HG03280 (cell line): ENCODE results near the gene PDE11A.

Experiments used
- ATAC-seq: cut with Tn5 transposase; IDR thresholded peaks from one replicate; pipeline ENCODE4 v1.9.1; 2021; ENCODE audit warnings: mild to moderate bottlenecking, moderate library complexity; ENCODE audit not compliant: unreplicated experiment

PDE11A gene

DNA sequence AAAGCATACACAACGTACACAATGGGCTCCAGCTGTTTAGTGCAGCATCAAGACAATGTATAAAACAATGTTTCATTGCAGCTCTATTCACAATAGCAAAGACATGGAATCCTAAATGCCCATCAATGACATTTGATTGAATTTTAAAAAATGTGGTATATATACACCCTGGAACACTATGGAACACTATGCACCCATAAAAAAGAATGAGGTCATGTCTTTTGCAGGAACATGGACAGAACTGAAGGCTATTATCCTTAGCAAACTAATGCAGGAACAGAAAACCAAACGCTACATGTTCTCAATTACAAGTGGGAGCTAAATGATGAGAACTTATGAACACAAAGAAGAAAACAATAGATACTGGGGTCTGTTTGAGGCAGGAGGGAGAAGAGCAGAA, 364.5 kb downstream of the PDE11A start:
- no peak for ATAC-seq

DNA sequence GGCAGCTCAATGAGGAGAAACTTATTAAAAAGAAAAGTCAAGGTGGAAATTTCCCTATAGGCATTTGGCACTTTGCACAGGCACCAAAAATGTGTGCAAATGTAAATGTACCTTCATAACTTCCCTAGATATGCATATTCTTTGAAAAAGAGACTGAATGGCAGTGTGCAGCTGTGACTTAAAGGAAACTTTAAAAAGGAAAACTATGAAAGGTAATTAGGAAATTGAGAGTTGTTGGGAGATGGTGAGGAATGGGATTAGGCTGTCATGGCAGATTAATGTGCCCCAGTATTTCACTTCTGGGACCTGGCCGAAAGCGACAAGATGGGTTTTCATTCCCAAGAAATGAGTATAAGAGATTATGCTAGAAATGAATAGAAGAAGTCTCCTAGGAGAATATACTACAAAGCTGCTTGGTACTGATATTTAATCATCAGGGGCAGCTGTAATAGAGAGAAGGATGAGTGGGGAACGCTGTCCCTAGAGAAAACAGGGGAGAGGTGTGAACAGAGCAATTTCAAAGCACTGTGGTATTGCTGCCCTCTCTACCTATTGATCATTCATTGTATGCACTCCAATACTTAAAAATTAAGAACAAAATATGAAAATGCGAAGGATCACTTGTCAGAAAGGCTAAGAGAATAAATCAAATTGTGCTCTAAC, 366.9 kb downstream of the PDE11A start:
- ATAC-seq = no peak

GRCh38 chr2:177703159-177703558, 369.4 kb downstream of the PDE11A start:
- ATAC-seq = no peak

- ATAC-seq = no peak
Observed at GRCh38 chr2:177698281-177698680, 374.3 kb downstream of the PDE11A start.

GRCh38 chr2:177694348-177694747, 378.2 kb downstream of the PDE11A start:
- no peak for ATAC-seq

DNA sequence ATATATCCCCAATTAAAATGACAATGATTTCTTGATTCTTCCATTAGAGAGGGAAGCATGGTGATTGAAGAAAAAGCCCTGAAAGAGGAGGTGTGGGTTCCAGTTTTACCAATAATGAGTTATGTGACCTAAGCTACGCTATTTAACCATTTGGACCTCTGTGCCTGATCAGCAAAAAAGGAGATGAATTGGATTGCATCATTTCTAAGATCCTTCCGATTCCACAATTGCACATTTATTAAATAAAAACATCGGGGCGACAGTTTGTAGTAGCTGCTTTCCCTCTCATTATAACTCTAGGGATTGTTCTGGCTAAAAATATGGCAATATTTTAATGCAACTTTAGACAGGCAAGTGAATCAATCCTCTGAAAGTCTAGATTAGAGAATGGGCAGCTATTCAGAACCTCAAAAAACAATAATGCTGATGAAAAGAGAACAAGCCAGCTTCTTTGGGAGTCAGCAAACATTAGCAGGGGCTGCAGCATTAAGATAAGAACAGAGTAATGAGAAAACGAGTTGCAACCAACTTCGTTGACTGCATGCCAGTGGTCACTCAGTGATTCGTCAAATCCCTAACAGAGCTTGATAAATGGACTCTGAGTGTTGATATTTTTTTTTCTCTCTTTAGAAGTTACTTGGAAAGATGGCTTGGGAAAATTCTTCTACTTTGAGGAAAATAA, 378.8 kb downstream of the PDE11A start:
- no peak for ATAC-seq

GRCh38 chr2:177692783-177693269, 379.8 kb downstream of the PDE11A start:
- no peak for ATAC-seq

DNA sequence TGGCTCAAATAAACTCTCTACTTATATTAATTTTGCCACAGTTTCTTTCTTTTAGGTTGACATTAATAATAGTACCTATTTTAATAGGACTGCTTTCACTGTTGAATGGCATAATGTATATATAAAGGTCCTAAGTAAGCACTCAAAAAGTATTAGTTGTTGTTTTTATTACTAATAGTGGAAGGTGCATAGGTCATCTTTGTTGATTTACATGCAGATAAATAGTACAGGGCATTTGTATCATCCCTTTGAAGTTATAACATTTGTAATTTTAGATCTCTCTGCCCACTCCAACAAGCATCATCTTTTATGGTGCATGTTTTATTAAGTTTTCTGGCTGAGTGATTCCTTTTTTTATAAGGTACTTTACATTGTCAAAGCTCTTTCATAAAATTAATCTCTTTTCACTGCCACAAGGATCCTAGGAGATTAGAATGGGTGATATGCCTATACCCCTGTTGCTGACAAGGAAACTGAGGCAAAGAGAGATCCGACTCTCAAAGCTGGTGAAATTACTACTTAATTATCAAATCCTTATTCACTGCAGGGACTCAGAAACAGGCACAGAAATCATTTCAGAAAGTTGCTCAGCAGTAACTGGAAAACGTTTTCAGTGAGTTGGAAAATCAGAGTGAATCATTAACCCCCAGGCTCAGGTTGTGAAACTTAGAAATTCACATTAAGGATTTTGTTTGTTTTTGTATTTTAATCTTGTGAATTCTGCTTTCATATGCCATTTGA, 380.4 kb downstream of the PDE11A start:
- no peak for ATAC-seq

DNA sequence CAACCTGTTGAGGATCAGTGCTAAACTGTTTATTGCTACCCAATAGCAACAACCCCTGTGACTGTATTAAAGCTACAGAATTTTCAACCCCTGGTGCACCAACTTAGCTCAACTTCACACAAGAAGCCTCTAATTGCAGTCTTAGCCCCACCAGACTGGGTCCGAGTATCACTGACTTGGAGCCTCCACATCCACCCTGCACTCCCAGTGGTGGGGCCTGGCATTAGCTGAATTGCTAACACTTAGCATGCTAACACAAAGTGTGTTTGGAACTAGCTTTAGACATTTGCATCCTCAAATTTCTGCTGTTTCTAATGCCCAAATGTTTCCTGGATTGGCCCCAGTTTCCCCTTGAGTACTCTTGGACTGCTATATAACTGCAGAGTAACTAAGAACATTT, 381.4 kb downstream of the PDE11A start:
- ATAC-seq = no peak

GRCh38 chr2:177689623-177690022, 383.0 kb downstream of the PDE11A start:
- no peak for ATAC-seq

DNA sequence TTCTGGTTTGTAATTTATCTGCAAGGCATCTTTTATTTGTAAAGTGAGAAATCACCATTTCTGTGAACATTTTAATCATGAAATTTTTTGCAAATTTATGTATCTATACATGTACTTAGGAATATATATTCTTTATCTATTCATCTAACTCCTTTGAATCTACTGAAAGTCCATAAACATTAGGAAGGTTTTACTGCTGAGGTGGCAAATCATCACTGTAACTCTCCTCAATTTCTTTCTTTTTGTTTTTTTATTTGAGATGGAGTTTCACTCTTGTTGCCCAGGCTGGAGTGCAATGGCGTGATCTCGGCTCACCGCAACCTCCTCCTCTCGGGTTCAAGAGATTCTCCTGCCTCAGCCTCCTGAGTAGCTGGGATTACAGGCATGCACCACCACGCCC, 383.7 kb downstream of the PDE11A start:
- ATAC-seq = no peak

DNA sequence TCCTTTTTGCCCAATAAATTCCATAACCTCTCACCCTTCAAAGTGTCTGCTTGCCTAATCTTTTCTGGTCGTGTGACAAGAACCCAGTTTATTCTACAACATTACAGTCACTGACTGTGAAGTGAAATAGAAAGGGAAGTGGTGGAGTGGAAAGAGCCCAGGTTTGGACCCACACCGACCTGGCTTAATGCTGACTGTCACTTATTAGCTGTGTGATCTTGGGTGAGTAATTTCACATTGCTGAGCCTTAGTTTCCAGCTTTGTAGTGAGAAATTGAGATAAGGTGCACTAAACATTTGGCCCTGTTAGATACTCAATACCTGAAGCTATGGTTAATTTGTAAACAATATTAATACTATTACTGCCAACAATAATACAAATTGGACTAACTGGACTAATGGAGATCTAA, 388.9 kb downstream of the PDE11A start:
- ATAC-seq = no peak

DNA sequence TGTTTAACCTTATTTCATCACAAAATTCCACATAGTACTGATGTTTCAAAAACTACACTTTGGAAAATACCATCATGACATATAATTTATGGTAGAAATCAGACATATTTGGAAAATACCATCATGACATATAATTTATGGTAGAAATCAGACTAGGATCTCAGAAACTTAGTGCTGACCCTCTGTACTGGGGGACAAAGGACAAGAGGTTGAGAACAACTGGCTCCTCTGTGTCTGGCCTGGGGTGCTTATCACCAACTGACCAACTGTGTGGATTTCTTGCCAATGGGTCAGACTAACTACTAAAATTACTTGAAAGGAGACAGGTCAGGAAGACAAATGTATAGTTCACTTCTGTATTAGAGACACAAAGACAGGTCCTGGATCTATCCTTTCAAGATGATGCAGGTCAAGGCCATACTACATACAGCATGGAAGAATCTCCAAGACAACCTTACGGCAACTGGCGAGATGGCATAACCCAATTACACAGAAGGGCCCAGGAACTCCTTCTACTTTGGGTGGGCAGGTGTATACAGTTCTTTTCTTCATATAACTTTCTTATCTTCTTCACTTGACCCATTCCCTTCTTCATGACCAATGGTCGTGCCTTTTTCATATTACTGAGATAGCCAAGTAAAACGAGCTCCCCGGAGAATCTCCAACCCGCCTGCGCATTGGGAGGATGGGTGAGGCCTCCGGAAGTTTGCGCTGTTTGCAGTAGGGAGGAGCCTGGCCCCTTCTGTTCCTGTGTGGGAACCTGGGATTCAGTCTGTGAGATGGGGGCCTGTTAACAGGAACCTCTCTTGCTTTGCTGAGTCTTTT, 389.5 kb downstream of the PDE11A start:
- no peak for ATAC-seq

DNA sequence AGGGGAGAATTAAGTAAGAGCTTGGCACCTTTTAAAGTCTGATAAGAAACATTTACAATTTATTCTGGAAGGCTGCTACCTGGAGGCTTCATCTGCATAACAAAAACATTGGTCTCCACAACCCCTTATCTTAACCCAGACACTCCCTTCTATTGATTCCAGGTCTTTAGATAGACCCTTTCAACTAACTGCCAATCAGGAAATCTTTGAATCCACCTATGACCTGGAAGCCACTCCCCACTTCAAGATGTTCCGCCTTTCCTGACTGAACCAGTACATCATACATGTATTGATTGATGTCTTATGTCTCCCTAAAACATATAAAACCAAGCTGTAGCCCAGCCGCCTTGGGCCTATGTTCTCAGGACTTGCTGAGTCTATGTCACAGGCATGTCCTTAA, 390.6 kb downstream of the PDE11A start:
- no peak for ATAC-seq

GRCh38 chr2:177680866-177681712, 391.5 kb downstream of the PDE11A start:
- ATAC-seq = no peak

DNA sequence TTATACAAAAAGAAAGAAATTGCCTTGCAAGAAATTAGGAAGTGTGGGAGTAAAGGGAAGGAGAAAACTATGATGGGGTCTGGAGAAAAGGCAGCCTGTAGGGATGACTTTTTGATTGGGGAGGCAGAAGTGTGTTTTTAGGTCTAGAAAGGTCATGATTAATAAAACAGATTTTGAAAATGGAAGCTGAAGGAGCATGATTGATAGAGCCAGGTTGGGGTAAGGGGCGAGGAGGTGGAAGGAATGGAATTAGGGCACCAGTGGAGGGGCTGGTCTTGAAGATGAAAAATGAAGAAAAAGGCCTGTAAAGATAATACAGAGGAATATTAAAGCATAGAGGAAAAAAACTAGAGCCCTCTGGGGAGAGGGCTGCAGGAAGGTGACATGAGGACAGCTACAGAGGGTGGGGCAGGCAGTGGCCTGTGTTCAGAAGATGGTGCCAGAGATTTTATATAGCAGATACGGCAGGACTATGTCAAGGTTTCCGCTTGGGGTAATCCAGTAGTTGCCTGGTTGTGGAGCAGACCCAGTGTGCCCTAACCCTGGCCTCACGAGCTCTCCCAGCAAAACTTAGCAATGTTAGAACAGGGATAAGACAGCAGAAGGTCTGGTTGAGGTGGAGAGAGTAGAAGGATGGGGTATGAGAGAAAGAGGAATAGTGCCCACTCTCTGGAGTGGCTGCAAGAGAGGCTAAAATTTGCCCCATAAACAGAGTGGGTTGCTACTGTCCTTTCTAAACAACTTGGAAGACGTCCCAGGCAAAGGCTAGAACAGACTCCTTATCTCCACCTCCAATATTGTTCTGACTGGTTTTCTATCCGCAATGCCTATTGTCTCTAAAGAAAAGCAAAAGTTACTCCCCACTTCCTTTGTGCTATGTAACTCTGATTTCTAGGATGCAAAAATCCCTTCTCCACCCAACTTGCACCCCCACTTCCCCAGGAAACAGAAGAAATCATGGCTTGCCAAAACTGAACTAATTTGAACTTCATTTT, 392.7 kb downstream of the PDE11A start:
- no peak for ATAC-seq

GRCh38 chr2:177678939-177679338, 393.6 kb downstream of the PDE11A start:
- no peak for ATAC-seq

- no peak for ATAC-seq
Observed at GRCh38 chr2:177676636-177677035, 395.9 kb downstream of the PDE11A start.

DNA sequence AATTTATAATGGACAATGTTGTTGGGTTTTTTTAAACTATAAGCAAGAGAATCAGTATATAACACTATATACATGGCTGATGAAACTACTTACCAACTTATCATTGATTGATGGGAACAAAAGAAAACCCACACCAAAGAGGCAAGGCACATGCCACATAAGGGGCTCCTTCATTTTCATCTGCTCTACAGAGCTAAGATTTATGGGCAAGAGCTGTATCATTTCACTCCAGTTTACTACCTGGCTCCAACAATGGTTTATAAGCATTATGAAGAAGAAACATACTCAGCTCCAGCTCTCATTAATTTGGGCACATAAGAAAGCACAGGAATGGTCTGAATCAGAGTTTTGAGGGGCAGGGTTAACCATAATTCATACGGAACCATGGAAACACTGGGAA, 396.8 kb downstream of the PDE11A start:
- ATAC-seq = no peak
